Muscle layer of colon (tissue), 2 donors: ENCODE results near the gene ANKRD44.

Experiments
- H3K27ac ChIP-seq: one replicate; pipeline ENCODE4 v1.7.0; 2013; ENCODE audit warnings: low read depth, mild to moderate bottlenecking, low read length, moderate library complexity
- H3K27me3 ChIP-seq, 2 donors: one replicate each; pipeline ENCODE4 v1.7.0; 2013; ENCODE audit warnings: low read length in 2 of 2, mild to moderate bottlenecking in 2 of 2; ENCODE audit not compliant: insufficient read depth in 2 of 2, control insufficient read depth in 1 of 2
- H3K36me3 ChIP-seq: one replicate; pipeline ENCODE4 v1.7.0; 2013; ENCODE audit warnings: mild to moderate bottlenecking, low read length; ENCODE audit not compliant: insufficient read depth
- H3K4me1 ChIP-seq: one replicate; pipeline ENCODE4 v1.7.0; 2013; ENCODE audit warnings: mild to moderate bottlenecking, low read length; ENCODE audit not compliant: insufficient read depth
- H3K4me3 ChIP-seq, 2 donors: one replicate each; pipeline ENCODE4 v1.7.0; 2013; ENCODE audit warnings: low read length in 2 of 2, low read depth in 1 of 2, mild to moderate bottlenecking in 1 of 2, moderate library complexity in 1 of 2
- H3K9ac ChIP-seq: one replicate; pipeline ENCODE4 v1.7.0; 2013; ENCODE audit warnings: low read length
- H3K9me3 ChIP-seq: one replicate; pipeline ENCODE4 v1.7.0; 2013; ENCODE audit warnings: mild to moderate bottlenecking, low read length
- donor health status: abdominal sarcoma.
- donor health status: Adenocarcinoma of cecum.

Gene ANKRD44

DNA sequence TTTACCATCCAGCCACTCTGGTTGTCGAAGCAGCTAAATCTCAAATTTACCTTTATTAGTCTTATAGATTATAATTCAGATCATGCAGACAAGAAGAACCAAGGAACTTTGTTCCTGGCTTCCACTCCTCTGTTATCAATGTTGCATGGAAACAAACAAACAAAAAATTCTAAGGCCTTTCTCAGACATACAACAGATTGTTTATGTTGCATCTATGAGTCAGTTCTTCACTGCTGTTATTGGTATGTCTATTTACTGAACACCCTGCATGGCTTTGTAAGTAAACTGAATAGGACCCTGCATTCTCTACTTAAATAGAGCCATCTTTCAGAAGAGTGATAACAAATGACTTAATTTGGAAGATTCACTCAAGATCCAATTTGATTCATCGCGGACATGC lies 1.6 kb upstream of the ANKRD44 start:
- Histone ChIP-seq H3K4me3 (no peak overlapping the region), H3K4me1 (peaks cover 16% of the 10 kb centered on the region), H3K9me3 (no peaks in the 10 kb centered on the region), H3K36me3 (no peaks in the 10 kb centered on the region), H3K27ac (no peak overlapping the region), H3K27me3 (no peaks in the 10 kb centered on the region), H3K9ac (no peak overlapping the region)

DNA sequence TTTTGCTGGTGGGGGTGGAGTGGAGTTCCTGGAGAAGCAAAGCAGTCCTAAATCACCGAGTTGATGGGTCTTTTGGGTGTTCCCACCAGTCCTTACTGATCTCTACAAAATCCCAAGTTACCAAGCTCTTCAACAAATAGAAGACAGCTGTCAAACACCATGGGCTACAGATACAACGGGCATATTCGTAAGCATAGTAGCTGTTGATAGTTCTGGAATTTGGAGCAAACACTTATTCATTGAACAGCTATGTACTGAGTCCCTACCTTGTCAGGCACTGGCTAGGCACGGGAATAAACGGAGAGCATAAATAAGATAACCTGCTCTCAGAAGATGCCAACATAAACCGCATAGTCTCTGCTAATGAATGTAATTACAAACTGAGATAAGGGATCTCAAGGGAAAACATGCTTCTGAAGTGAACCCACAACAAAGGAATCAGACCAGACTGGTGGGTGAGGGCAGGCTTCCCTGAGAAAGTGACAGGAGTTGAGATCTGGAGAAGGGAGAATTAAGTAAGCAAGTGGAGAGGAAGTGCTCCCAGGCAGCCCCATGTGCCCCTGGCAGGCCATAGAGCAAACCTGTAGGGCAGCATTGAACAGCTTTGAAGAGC lies 947 bp upstream of the ANKRD44 start:
- Histone ChIP-seq H3K27ac (no peak overlapping the region), H3K9ac (no peak overlapping the region), H3K4me3 (peak overlapping the region; percentile 62 to 72), H3K27me3 (no peaks in the 10 kb centered on the region), H3K36me3 (no peaks in the 10 kb centered on the region), H3K9me3 (no peaks in the 10 kb centered on the region), H3K4me1 (peaks cover 22% of the 10 kb centered on the region)

DNA sequence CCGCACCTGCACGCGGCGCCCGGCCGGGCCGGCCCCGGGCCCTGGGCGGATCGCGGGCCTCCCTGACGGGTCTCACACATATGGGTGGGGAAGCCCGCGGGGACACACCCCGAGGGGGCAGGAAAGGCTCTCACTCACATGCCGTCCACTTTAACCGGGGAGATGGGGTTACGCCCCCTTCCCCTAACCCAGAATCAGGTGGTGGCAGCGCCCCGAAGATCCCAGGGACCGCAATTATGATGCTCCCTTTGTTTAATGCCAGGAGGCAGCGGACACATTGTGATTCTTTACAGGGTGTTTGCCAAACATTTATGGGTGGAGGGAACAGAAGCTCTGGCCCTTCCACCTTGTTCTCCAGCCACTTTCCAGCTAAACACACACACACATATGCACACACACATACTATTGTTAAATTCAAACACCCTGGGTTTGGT lies 424 bp upstream of the ANKRD44 start:
- Histone ChIP-seq H3K27ac (peak overlapping the region; percentile 37), H3K9ac (no peak overlapping the region), H3K36me3 (no peaks in the 10 kb centered on the region), H3K4me1 (peaks cover 24% of the 10 kb centered on the region), H3K27me3 (no peaks in the 10 kb centered on the region), H3K9me3 (no peaks in the 10 kb centered on the region), H3K4me3 (peak overlapping the region; percentile 62 to 72)

DNA sequence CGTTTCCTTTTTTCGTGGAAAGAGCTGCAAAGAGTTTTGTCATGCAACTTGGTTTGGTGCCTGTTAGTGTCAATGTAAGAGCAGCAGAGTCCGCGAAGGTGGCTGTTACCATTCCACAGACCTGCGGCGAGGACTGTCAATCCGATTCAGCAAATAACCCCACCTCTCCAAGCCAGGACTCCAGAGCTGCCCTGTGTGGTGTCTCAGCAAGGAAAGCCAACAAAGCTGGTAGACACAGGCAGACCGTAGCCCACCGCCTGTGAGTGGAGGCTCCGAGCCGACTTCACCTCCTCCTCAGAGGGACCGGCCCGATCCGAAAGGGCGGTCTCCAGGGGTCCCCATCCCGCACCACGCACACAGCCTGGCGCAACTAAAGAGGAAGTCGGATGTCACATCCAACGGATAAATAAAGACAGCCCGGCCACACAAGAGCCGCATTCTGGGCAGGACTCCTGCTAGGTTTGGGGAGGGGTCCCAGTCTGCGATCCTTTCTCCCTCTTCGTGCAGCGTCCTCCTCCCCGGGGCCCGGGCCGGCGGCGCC lies 819 bp downstream of the ANKRD44 start:
- no peaks in the 10 kb centered on the region for H3K36me3 ChIP-seq
- no peaks in the 10 kb centered on the region for H3K27me3 ChIP-seq
- H3K9ac ChIP-seq: peak overlapping the region; percentile 86
- peak overlapping the region; percentile 76 to 90 for H3K4me3 ChIP-seq
- peaks cover 24% of the 10 kb centered on the region for H3K4me1 ChIP-seq
- H3K9me3 ChIP-seq: no peaks in the 10 kb centered on the region
- peak overlapping the region; percentile 82 for H3K27ac ChIP-seq

DNA sequence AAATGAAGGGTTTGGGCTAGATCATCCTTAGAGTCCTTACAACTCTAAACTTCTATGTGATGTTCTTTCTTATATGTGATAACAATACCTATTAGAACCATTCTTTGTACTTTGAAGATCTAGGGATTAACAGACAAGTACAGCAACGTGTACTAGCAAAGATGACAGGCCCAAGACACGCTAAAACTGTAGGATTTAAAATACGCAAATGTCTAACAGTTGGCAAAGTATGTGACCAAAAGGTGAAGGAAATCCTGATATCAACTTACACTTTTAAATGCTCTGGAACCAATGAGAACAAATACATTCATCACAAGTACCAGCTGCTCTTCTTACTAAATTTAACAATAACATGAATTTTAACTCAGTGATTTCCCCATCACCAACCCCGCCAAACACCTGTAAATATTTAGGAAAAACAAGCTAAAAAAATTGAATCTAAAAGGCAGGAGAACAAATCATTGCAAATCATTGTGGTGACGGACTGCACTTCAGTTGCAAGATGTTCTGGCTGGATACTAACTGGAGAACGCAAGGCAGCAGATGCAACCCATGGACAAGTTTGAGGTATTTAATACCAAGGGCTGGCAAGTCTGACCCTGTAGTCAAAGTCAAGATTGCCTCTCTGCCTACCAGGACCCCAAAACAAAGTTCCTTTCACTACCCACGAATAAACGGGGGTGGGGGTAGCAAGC lies 1.4 kb downstream of the ANKRD44 start:
- H3K4me1 ChIP-seq: peaks cover 24% of the 10 kb centered on the region
- H3K36me3 ChIP-seq: no peaks in the 10 kb centered on the region
- peak overlapping the region; percentile 86 for H3K9ac ChIP-seq
- peak overlapping the region; percentile 76 to 90 for H3K4me3 ChIP-seq
- H3K27ac ChIP-seq: peak overlapping the region; percentile 0
- no peaks in the 10 kb centered on the region for H3K9me3 ChIP-seq
- no peaks in the 10 kb centered on the region for H3K27me3 ChIP-seq

DNA sequence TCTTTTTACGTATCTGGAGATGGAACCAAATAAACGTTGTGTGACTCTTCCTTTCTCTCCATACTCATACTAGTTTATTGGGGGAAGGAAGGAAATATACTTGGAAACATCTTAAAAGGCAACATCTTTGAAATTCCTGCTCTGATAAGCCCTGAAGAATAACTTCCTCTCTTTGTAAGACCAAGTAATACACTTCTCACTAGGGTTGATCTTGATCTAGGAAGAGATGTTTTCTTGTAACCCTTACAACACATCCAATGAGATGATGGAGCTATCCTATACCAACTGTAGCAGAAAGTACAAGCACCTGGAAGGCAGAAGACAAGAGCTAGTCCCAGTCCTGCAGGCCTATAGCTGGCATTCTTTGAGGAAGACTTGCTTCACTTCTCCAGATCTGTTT lies 2.0 kb downstream of the ANKRD44 start:
- peaks cover 24% of the 10 kb centered on the region for H3K4me1 ChIP-seq
- H3K9me3 ChIP-seq: no peaks in the 10 kb centered on the region
- H3K4me3 ChIP-seq: peak overlapping the region in 1 of 2 donors; percentile 90
- H3K27ac ChIP-seq: peak overlapping the region; percentile 32
- no peak overlapping the region for H3K9ac ChIP-seq
- no peaks in the 10 kb centered on the region for H3K27me3 ChIP-seq
- no peaks in the 10 kb centered on the region for H3K36me3 ChIP-seq

GRCh38 chr2:197307933-197308521 lies 2.6 kb downstream of the ANKRD44 start:
- peaks cover 24% of the 10 kb centered on the region for H3K4me1 ChIP-seq
- H3K27ac ChIP-seq: peak overlapping the region; percentile 32
- H3K27me3 ChIP-seq: no peaks in the 10 kb centered on the region
- H3K9me3 ChIP-seq: no peaks in the 10 kb centered on the region
- H3K4me3 ChIP-seq: no peak overlapping the region
- H3K36me3 ChIP-seq: no peaks in the 10 kb centered on the region
- no peak overlapping the region for H3K9ac ChIP-seq

DNA sequence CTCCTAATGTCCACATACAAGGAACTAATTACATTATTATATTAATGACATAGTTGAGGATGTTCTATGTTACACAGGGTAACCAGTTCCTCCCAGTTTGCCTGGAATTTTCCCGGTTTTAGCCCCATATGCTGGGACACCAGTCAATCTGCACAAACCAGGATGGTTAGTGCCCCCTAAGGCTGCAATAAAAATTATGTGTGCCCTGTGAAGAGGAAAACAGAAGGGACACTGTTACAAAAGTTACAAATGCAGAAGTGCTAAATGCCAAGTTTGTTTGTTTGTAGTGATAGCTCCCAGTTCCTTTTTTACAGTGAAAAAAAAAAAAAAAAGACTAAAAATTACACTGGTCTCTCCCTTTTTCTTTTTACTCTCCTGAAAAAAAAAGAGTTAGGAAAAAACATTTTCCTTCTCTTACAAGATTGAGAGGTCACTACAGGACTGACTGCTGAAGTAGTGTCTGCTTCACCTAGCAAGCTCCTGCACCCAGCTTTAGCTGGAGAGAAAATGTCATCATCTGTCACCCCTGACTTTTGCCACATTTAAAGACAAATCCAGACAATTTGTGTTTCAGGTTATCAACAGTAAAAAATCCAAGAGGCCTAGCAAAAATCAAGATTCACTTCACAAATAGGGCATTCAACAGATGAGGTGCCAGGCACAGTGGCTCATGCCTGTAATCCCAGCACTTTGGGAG lies 3.2 kb downstream of the ANKRD44 start:
- Histone ChIP-seq H3K9ac (no peak overlapping the region), H3K27ac (peak overlapping the region; percentile 32), H3K4me3 (no peak overlapping the region), H3K36me3 (no peaks in the 10 kb centered on the region), H3K27me3 (no peaks in the 10 kb centered on the region), H3K4me1 (peaks cover 24% of the 10 kb centered on the region), H3K9me3 (no peaks in the 10 kb centered on the region)

GRCh38 chr2:197306696-197307040 lies 3.9 kb downstream of the ANKRD44 start:
- Histone ChIP-seq H3K9ac (no peak overlapping the region), H3K9me3 (no peaks in the 10 kb centered on the region), H3K4me3 (no peak overlapping the region), H3K4me1 (peaks cover 24% of the 10 kb centered on the region), H3K27me3 (no peaks in the 10 kb centered on the region), H3K36me3 (no peaks in the 10 kb centered on the region), H3K27ac (peak overlapping the region; percentile 19)

GRCh38 chr2:197306024-197306695 lies 4.4 kb downstream of the ANKRD44 start:
- Histone ChIP-seq H3K27ac (peak overlapping the region; percentile 19), H3K27me3 (no peaks in the 10 kb centered on the region), H3K4me1 (peaks cover 20% of the 10 kb centered on the region), H3K9me3 (no peaks in the 10 kb centered on the region), H3K36me3 (no peaks in the 10 kb centered on the region), H3K9ac (no peak overlapping the region), H3K4me3 (no peak overlapping the region)

GRCh38 chr2:197304556-197305011 lies 6.0 kb downstream of the ANKRD44 start:
- H3K9me3 ChIP-seq: no peaks in the 10 kb centered on the region
- H3K27me3 ChIP-seq: no peaks in the 10 kb centered on the region
- H3K4me1 ChIP-seq: peaks cover 17% of the 10 kb centered on the region
- H3K27ac ChIP-seq: no peak overlapping the region
- no peaks in the 10 kb centered on the region for H3K36me3 ChIP-seq
- H3K4me3 ChIP-seq: no peak overlapping the region
- no peak overlapping the region for H3K9ac ChIP-seq
